Panc1 (cell line): ENCODE results near the gene ACOXL.

Experiments
- CTCF ChIP-seq: fragments of 450-650 bp; IDR thresholded peaks from 2 replicates; pipeline ENCODE4 v1.5.1; 2017; ENCODE audit warnings: mild to moderate bottlenecking
- POLR2AphosphoS5 ChIP-seq: IDR thresholded peaks from 2 replicates; pipeline ENCODE4 v1.6.1; 2012; ENCODE audit warnings: mild to moderate bottlenecking, low read depth, low read length, moderate library complexity
- REST ChIP-seq, 2 experiments: IDR thresholded peaks; 2 replicates each; pipeline ENCODE4 v1.6.1; 2011 to 2012; ENCODE audit warnings: low read depth in 2 of 2, control low read depth in 1 of 2, low read length in 1 of 2, mild to moderate bottlenecking in 1 of 2, moderate library complexity in 1 of 2; ENCODE audit not compliant: insufficient read depth in 1 of 2
- SIN3A ChIP-seq: IDR thresholded peaks from 2 replicates; pipeline ENCODE4 v1.6.1; 2012; ENCODE audit warnings: low read depth, mild to moderate bottlenecking, low read length, moderate library complexity, borderline replicate concordance; ENCODE audit not compliant: insufficient read depth
- TCF7L2 ChIP-seq: IDR thresholded peaks from 2 replicates; pipeline ENCODE4 v1.6.1; 2011; ENCODE audit warnings: mild to moderate bottlenecking, low read depth, low read length, inconsistent platforms

GRCh38 chr2:110910423-110910822 lies 178.1 kb downstream of the ACOXL start:
- TF ChIP-seq POLR2AphosphoS5 (no peak), CTCF (no peak), SIN3A (no peak), REST (IDR thresholded peaks at IDR 0.05; ENCODE audit: insufficient read depth in 1 of 2, low read depth in 2 of 2, low read length in 1 of 2) (no peak), TCF7L2 (no peak)
